Keratinocyte (primary cell): ENCODE measurements around the gene PRDX1.

ENCODE experiments used
- EZH2 ChIP-seq: IDR thresholded peaks from one replicate; pipeline ENCODE4 v1.6.1; 2012; ENCODE audit warnings: inconsistent platforms, mild to moderate bottlenecking, low read length, moderate library complexity
- TF ChIP-seq, protein P1 (sequence below), 3 experiments: IDR thresholded peaks in 1 of 3; conservative IDR thresholded peaks in 1 of 3; optimal IDR thresholded peaks in 1 of 3; 2 replicates in 2 of 3; 3 replicates in 1 of 3; pipeline versions ENCODE3 to v1.5.1; 2011; ENCODE audit warnings: low read length in 3 of 3, mild to moderate bottlenecking in 3 of 3, moderate library complexity in 2 of 3, control low read depth in 1 of 3, inconsistent platforms in 1 of 3; ENCODE audit not compliant: insufficient read depth in 2 of 3; ENCODE audit errors: extremely low read depth in 1 of 3

GRCh38 chr1:45552331-45552730 lies 30.6 kb upstream of the PRDX1 start:
- TF ChIP-seq, protein P1, sequence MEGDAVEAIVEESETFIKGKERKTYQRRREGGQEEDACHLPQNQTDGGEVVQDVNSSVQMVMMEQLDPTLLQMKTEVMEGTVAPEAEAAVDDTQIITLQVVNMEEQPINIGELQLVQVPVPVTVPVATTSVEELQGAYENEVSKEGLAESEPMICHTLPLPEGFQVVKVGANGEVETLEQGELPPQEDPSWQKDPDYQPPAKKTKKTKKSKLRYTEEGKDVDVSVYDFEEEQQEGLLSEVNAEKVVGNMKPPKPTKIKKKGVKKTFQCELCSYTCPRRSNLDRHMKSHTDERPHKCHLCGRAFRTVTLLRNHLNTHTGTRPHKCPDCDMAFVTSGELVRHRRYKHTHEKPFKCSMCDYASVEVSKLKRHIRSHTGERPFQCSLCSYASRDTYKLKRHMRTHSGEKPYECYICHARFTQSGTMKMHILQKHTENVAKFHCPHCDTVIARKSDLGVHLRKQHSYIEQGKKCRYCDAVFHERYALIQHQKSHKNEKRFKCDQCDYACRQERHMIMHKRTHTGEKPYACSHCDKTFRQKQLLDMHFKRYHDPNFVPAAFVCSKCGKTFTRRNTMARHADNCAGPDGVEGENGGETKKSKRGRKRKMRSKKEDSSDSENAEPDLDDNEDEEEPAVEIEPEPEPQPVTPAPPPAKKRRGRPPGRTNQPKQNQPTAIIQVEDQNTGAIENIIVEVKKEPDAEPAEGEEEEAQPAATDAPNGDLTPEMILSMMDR (optimal IDR thresholded peaks at IDR 0.05 in 1 of 3, IDR thresholded peaks at IDR 0.05 in 1 of 3, conservative IDR thresholded peaks at IDR 0.05 in 1 of 3; ENCODE audit: extremely low read depth in 1 of 3, insufficient read depth in 2 of 3, low read length in 3 of 3): no peak
- TF ChIP-seq EZH2: no peak
